Keratinocyte (primary cell): ENCODE data around the gene FOXJ3. TPM values are rescaled to one million over a fixed set of nuclear protein-coding genes. Genes with fewer than 3 reads are reported as not detected.

Experiments used
- DNase-seq: peaks from one replicate; pipeline ENCODE4 v3.0.0-alpha.2; 2011; ENCODE audit warnings: low read depth, missing footprints, low spot score
- FAIRE-seq: peaks from 2 replicates; lab custom pipeline; 2011; peaks lifted over from hg19 to GRCh38; lab: Jason Lieb, UNC
- H2AFZ ChIP-seq: 2 replicates; pipeline ENCODE4 v1.6.0; 2012; ENCODE audit warnings: low read length, control low read depth, inconsistent platforms; ENCODE audit not compliant: control insufficient read depth
- H3K27ac ChIP-seq: 2 replicates; pipeline ENCODE4 v1.5.1; 2011; ENCODE audit warnings: low read length; ENCODE audit not compliant: control insufficient read depth, insufficient read depth
- H3K27me3 ChIP-seq: 3 replicates; pipeline ENCODE4 v1.6.0; 2011; ENCODE audit warnings: low read length; ENCODE audit not compliant: control insufficient read depth, insufficient read depth; ENCODE audit errors: extremely low read depth
- H3K36me3 ChIP-seq, 2 experiments: 2 replicates in 1 of 2; 3 replicates in 1 of 2; pipeline ENCODE4 v1.5.1; 2011; ENCODE audit warnings: low read length in 2 of 2, mild to moderate bottlenecking in 1 of 2; ENCODE audit not compliant: control insufficient read depth in 2 of 2, insufficient read depth in 2 of 2; ENCODE audit errors: extremely low read depth in 1 of 2
- H3K4me1 ChIP-seq: 3 replicates; pipeline ENCODE4 v1.5.1; 2011; ENCODE audit warnings: low read length; ENCODE audit not compliant: control insufficient read depth, insufficient read depth; ENCODE audit errors: extremely low read depth
- H3K4me2 ChIP-seq: 3 replicates; pipeline ENCODE4 v1.6.0; 2011; ENCODE audit warnings: low read depth, low read length; ENCODE audit not compliant: control insufficient read depth, insufficient read depth; ENCODE audit errors: extremely low read depth
- H3K4me3 ChIP-seq, 3 experiments: fragments of 200-600 bp in 1 of 3; sonication (generic) in 1 of 3; 2 replicates in 2 of 3; 3 replicates in 1 of 3; pipeline ENCODE4 v1.5.1; 2011 to 2016; ENCODE audit warnings: low read length in 3 of 3, mild to moderate bottlenecking in 3 of 3, control low read depth in 2 of 3, inconsistent platforms in 1 of 3, low read depth in 1 of 3, mixed read lengths in 1 of 3, mixed run types in 1 of 3, moderate library complexity in 1 of 3; ENCODE audit not compliant: control insufficient read depth in 2 of 3, insufficient read depth in 2 of 3; ENCODE audit errors: extremely low read depth in 1 of 3
- H3K79me2 ChIP-seq: 2 replicates; pipeline ENCODE4 v1.6.0; 2012; ENCODE audit warnings: low read length; ENCODE audit not compliant: control insufficient read depth, insufficient read depth
- H3K9ac ChIP-seq: 3 replicates; pipeline ENCODE4 v1.6.0; 2011; ENCODE audit warnings: low read length; ENCODE audit not compliant: control insufficient read depth, insufficient read depth; ENCODE audit errors: extremely low read depth
- H3K9me1 ChIP-seq: 3 replicates; pipeline ENCODE4 v1.6.0; 2011; ENCODE audit warnings: low read length; ENCODE audit not compliant: control insufficient read depth, insufficient read depth; ENCODE audit errors: extremely low read depth
- H3K9me3 ChIP-seq: 2 replicates; pipeline ENCODE4 v1.5.1; 2012; ENCODE audit warnings: low read depth, low read length; ENCODE audit not compliant: control insufficient read depth
- H4K20me1 ChIP-seq: 3 replicates; pipeline ENCODE4 v1.6.0; 2011; ENCODE audit warnings: low read length; ENCODE audit not compliant: control insufficient read depth, insufficient read depth; ENCODE audit errors: extremely low read depth
- CTCF ChIP-seq, 3 experiments: IDR thresholded peaks in 1 of 3; conservative IDR thresholded peaks in 1 of 3; optimal IDR thresholded peaks in 1 of 3; 2 replicates in 2 of 3; 3 replicates in 1 of 3; pipeline versions ENCODE3 to v1.5.1; 2011; ENCODE audit warnings: low read length in 3 of 3, mild to moderate bottlenecking in 3 of 3, moderate library complexity in 2 of 3, control low read depth in 1 of 3, inconsistent platforms in 1 of 3; ENCODE audit not compliant: insufficient read depth in 2 of 3; ENCODE audit errors: extremely low read depth in 1 of 3
- EZH2 ChIP-seq: IDR thresholded peaks from one replicate; pipeline ENCODE4 v1.6.1; 2012; ENCODE audit warnings: inconsistent platforms, mild to moderate bottlenecking, low read length, moderate library complexity
- dilution Hi-C: fragments of 300-500 bp; cut with MboI; formaldehyde crosslinking; loops from one replicate; pipeline ENCODE4 v1.7.0; 2020; ENCODE audit warnings: low sequenced_read_pairs; ENCODE audit not compliant: extremely low pct_ligation_motif_present
- polyA plus RNA-seq, 5 experiments: library from polyadenylated mRNA; depleted of rRNA in 3 of 5; stranded (reverse) in 3 of 5; stranded (forward) in 1 of 5; unstranded in 1 of 5; fragments of >200 nt; gene quantifications; 1 replicate in 1 of 5; 2 replicates in 3 of 5; 3 replicates in 1 of 5; pipeline versions ENCODE4 v1.2.1 to v1.2.3, GENCODE V29; 2011 to 2012; ENCODE audit warnings: missing spikeins in 2 of 5, low read depth in 1 of 5, low replicate concordance in 1 of 5

FOXJ3 gene
- polyA plus RNA-seq, 1 donor (not counting 4 experiments of a cell fraction or from before 2014, with no cell fraction given), result 40.2 TPM

GRCh38 chr1:42259739-42260064 is 75.3 kb downstream of the FOXJ3 start:
- Histone ChIP-seq H3K4me2 (no peak overlapping the region), H3K27ac (no peak overlapping the region)

GRCh38 chr1:42259059-42259738 is 75.8 kb downstream of the FOXJ3 start:
- Histone ChIP-seq H3K9me3 (no peaks in the 10 kb centered on the region), H2AFZ (no peak overlapping the region), H3K27me3 (no peaks in the 10 kb centered on the region), H3K9me1 (no peaks in the 10 kb centered on the region), H3K4me3 (no peak overlapping the region), H3K4me1 (no peaks in the 10 kb centered on the region), H3K27ac (no peak overlapping the region), H3K9ac (no peak overlapping the region), H3K4me2 (no peak overlapping the region), H3K79me2 (peaks cover 54% of the 10 kb centered on the region), H4K20me1 (peaks cover 5% of the 10 kb centered on the region), H3K36me3 (no peaks in the 10 kb centered on the region)
- FAIRE-seq (no peak), DNase-seq (no peak)
- dilution Hi-C loops, result no loop called here
- TF ChIP-seq CTCF (optimal IDR thresholded peaks at IDR 0.05 in 1 of 3, IDR thresholded peaks at IDR 0.05 in 1 of 3, conservative IDR thresholded peaks at IDR 0.05 in 1 of 3; ENCODE audit: extremely low read depth in 1 of 3, insufficient read depth in 2 of 3, low read length in 3 of 3) (no peak), EZH2 (no peak)

More at GRCh38 chr1:42259739-42260064, 75.3 kb downstream of the FOXJ3 start:
- FAIRE-seq (no peak), DNase-seq (no peak)
- Histone ChIP-seq H3K27me3 (no peaks in the 10 kb centered on the region), H2AFZ (no peak overlapping the region), H3K9me1 (no peaks in the 10 kb centered on the region), H3K9me3 (no peaks in the 10 kb centered on the region), H3K9ac (no peak overlapping the region), H4K20me1 (peaks cover 5% of the 10 kb centered on the region), H3K4me1 (no peaks in the 10 kb centered on the region), H3K79me2 (peaks cover 60% of the 10 kb centered on the region), H3K4me3 (no peak overlapping the region), H3K36me3 (no peaks in the 10 kb centered on the region)
- no peak for TF ChIP-seq CTCF (optimal IDR thresholded peaks at IDR 0.05 in 1 of 3, IDR thresholded peaks at IDR 0.05 in 1 of 3, conservative IDR thresholded peaks at IDR 0.05 in 1 of 3; ENCODE audit: extremely low read depth in 1 of 3, insufficient read depth in 2 of 3, low read length in 3 of 3)
- TF ChIP-seq EZH2, result no peak
- dilution Hi-C loops, result no loop called here
